GM23338 (cell line): ENCODE data around the gene RPS5. TPM values are rescaled to one million over a fixed set of nuclear protein-coding genes. Genes with fewer than 3 reads are reported as not detected.

Experiments
- ATAC-seq: fragments of 200-7000 bp; cut with Tn5 transposase; 3 replicates; pipeline ENCODE4 v1.9.1; 2020
- DNase-seq: peaks from one replicate; pipeline ENCODE4 v3.0.0-alpha.2; 2015; ENCODE audit warnings: low spot score
- H2AFZ ChIP-seq: fragments of 200-600 bp; sonication (generic); 2 replicates; pipeline ENCODE4 v1.8.0; 2016; ENCODE audit warnings: antibody characterized with exemption, mild to moderate bottlenecking, moderate library complexity
- H3F3A ChIP-seq: fragments of 200-600 bp; sonication (generic); replicated peaks from 2 replicates; pipeline ENCODE4 v1.8.0; 2017; ENCODE audit warnings: antibody characterized with exemption, mixed run types, low read depth
- H3K27ac ChIP-seq: fragments of 200-600 bp; sonication (generic); 2 replicates; pipeline ENCODE4 v1.6.1; 2016; ENCODE audit warnings: low read depth
- H3K27me3 ChIP-seq: fragments of 200-600 bp; sonication (generic); 2 replicates; pipeline ENCODE4 v1.8.0; 2016; ENCODE audit warnings: mild to moderate bottlenecking, mixed run types, moderate library complexity; ENCODE audit not compliant: insufficient read depth
- H3K36me3 ChIP-seq: fragments of 200-600 bp; sonication (generic); 2 replicates; pipeline ENCODE4 v1.8.0; 2016; ENCODE audit warnings: mild to moderate bottlenecking; ENCODE audit not compliant: insufficient read depth
- H3K4me1 ChIP-seq: fragments of 200-600 bp; sonication (generic); 2 replicates; pipeline ENCODE4 v1.8.0; 2016; ENCODE audit warnings: mild to moderate bottlenecking, moderate library complexity; ENCODE audit not compliant: insufficient read depth
- H3K4me2 ChIP-seq: fragments of 200-600 bp; sonication (generic); 2 replicates; pipeline ENCODE4 v1.7.1; 2017; ENCODE audit warnings: mixed run types
- H3K4me3 ChIP-seq: fragments of 200-600 bp; sonication (generic); 2 replicates; pipeline ENCODE4 v1.6.1; 2016; ENCODE audit warnings: mixed run types
- H3K79me2 ChIP-seq: fragments of 200-600 bp; sonication (generic); replicated peaks from 2 replicates; pipeline ENCODE4 v1.8.0; 2017; ENCODE audit warnings: mild to moderate bottlenecking; ENCODE audit not compliant: insufficient read depth
- H3K9me2 ChIP-seq: fragments of 200-600 bp; sonication (generic); 2 replicates; pipeline ENCODE4 v1.8.0; 2017; ENCODE audit not compliant: insufficient read depth
- H4K20me1 ChIP-seq: fragments of 200-600 bp; sonication (generic); replicated peaks from 2 replicates; pipeline ENCODE4 v1.8.0; 2017; ENCODE audit warnings: mild to moderate bottlenecking; ENCODE audit not compliant: insufficient read depth
- H3K27ac Mint-ChIP-seq: 2 replicates; pipeline ENCODE4 v1.8.0; 2020; ENCODE audit warnings: inconsistent platforms, mild to moderate bottlenecking, moderate library complexity, mixed read lengths
- H3K27me3 Mint-ChIP-seq: 3 replicates; pipeline ENCODE4 v1.8.0; 2022; ENCODE audit warnings: low read depth, mild to moderate bottlenecking, moderate library complexity, mixed read lengths, inconsistent platforms; ENCODE audit not compliant: insufficient read depth, poor library complexity
- H3K36me3 Mint-ChIP-seq: 3 replicates; pipeline ENCODE4 v1.8.0; 2021; ENCODE audit warnings: low read depth, mild to moderate bottlenecking, inconsistent platforms, moderate library complexity, mixed read lengths
- H3K4me1 Mint-ChIP-seq: 3 replicates; pipeline ENCODE4 v1.8.0; 2020; ENCODE audit warnings: mild to moderate bottlenecking, inconsistent platforms, mixed read lengths
- H3K4me3 Mint-ChIP-seq: 3 replicates; pipeline ENCODE4 v1.8.0; 2021; ENCODE audit warnings: moderate library complexity, mild to moderate bottlenecking, inconsistent platforms, mixed read lengths
- H3K9me3 Mint-ChIP-seq: 3 replicates; pipeline ENCODE4 v1.8.0; 2020; ENCODE audit warnings: moderate library complexity, mild to moderate bottlenecking, inconsistent platforms, mixed read lengths
- ETS1 ChIP-seq: IDR thresholded peaks from 2 replicates; pipeline ENCODE4 v1.6.1; 2016; ENCODE audit warnings: antibody characterized with exemption
- JUNB ChIP-seq: IDR thresholded peaks from one replicate; pipeline ENCODE4 v1.6.1; 2016; ENCODE audit warnings: antibody characterized with exemption; ENCODE audit not compliant: unreplicated experiment
- ZNF114 ChIP-seq: fragments of 250-450 bp; sonication (Bioruptor Pico); IDR thresholded peaks from 2 replicates; pipeline ENCODE4 v1.5.0; 2020; ENCODE audit warnings: mild to moderate bottlenecking, moderate library complexity
- ZNF331 ChIP-seq: fragments of 250-450 bp; sonication (Bioruptor Pico); IDR thresholded peaks from 2 replicates; pipeline ENCODE4 v1.5.0; 2020; ENCODE audit warnings: low read depth, mild to moderate bottlenecking, moderate library complexity
- polyA plus RNA-seq: library from polyadenylated mRNA; unstranded; fragments of >200 nt; fragmentation: Nextera tagmentation; extraction: Ambion mirVana; gene quantifications from 2 replicates; pipeline ENCODE4 v1.2.1, GENCODE V29; 2016
- total RNA-seq: library from RNA; depleted of rRNA; stranded (reverse); fragments of >200 nt; shearing (Covaris generic); gene quantifications from 2 replicates; pipeline ENCODE4 v1.2.3, GENCODE V29; 2014
- TF ChIP-seq, protein P1 (sequence below): fragments of 250-450 bp; sonication (Bioruptor Pico); IDR thresholded peaks from 2 replicates; pipeline ENCODE4 v1.5.0; 2020; ENCODE audit warnings: mild to moderate bottlenecking, moderate library complexity

RPS5 gene
- total and polyA plus RNA-seq, 2 experiments from 2014 or later: 734 to 2,111 TPM

GRCh38 chr19:58351990-58352755 lies 34.9 kb upstream of the RPS5 start:
- Histone ChIP-seq H3K4me1 (no peaks in the 10 kb centered on the region; the same call in 1 of the 2 replicates), H2AFZ (no peak overlapping the region), H4K20me1 (no peaks in the 10 kb centered on the region; the same call in 1 of the 2 replicates), H3F3A (peaks cover 10% of the 10 kb centered on the region), H3K36me3 (no peaks in the 10 kb centered on the region), H3K27ac (no peak overlapping the region), H3K9me2 (no peaks in the 10 kb centered on the region), H3K4me3 (no peak overlapping the region), H3K4me2 (no peak overlapping the region), H3K27me3 (peaks cover 48% of the 10 kb centered on the region), H3K79me2 (no peaks in the 10 kb centered on the region)
- Mint-ChIP-seq H3K36me3 (no peaks in the 10 kb centered on the region; the same call in 2 of the 3 replicates), H3K27me3 (peaks cover 9% of the 10 kb centered on the region), H3K9me3 (no peaks in the 10 kb centered on the region), H3K27ac (no peak overlapping the region), H3K4me3 (no peak overlapping the region; the same call in 2 of the 3 replicates), H3K4me1 (peaks cover 3% of the 10 kb centered on the region; the same call in 2 of the 3 replicates)
- DNase-seq: no peak
- ATAC-seq: no peak
- no peak for TF ChIP-seq ZNF331
- TF ChIP-seq, protein P1, sequence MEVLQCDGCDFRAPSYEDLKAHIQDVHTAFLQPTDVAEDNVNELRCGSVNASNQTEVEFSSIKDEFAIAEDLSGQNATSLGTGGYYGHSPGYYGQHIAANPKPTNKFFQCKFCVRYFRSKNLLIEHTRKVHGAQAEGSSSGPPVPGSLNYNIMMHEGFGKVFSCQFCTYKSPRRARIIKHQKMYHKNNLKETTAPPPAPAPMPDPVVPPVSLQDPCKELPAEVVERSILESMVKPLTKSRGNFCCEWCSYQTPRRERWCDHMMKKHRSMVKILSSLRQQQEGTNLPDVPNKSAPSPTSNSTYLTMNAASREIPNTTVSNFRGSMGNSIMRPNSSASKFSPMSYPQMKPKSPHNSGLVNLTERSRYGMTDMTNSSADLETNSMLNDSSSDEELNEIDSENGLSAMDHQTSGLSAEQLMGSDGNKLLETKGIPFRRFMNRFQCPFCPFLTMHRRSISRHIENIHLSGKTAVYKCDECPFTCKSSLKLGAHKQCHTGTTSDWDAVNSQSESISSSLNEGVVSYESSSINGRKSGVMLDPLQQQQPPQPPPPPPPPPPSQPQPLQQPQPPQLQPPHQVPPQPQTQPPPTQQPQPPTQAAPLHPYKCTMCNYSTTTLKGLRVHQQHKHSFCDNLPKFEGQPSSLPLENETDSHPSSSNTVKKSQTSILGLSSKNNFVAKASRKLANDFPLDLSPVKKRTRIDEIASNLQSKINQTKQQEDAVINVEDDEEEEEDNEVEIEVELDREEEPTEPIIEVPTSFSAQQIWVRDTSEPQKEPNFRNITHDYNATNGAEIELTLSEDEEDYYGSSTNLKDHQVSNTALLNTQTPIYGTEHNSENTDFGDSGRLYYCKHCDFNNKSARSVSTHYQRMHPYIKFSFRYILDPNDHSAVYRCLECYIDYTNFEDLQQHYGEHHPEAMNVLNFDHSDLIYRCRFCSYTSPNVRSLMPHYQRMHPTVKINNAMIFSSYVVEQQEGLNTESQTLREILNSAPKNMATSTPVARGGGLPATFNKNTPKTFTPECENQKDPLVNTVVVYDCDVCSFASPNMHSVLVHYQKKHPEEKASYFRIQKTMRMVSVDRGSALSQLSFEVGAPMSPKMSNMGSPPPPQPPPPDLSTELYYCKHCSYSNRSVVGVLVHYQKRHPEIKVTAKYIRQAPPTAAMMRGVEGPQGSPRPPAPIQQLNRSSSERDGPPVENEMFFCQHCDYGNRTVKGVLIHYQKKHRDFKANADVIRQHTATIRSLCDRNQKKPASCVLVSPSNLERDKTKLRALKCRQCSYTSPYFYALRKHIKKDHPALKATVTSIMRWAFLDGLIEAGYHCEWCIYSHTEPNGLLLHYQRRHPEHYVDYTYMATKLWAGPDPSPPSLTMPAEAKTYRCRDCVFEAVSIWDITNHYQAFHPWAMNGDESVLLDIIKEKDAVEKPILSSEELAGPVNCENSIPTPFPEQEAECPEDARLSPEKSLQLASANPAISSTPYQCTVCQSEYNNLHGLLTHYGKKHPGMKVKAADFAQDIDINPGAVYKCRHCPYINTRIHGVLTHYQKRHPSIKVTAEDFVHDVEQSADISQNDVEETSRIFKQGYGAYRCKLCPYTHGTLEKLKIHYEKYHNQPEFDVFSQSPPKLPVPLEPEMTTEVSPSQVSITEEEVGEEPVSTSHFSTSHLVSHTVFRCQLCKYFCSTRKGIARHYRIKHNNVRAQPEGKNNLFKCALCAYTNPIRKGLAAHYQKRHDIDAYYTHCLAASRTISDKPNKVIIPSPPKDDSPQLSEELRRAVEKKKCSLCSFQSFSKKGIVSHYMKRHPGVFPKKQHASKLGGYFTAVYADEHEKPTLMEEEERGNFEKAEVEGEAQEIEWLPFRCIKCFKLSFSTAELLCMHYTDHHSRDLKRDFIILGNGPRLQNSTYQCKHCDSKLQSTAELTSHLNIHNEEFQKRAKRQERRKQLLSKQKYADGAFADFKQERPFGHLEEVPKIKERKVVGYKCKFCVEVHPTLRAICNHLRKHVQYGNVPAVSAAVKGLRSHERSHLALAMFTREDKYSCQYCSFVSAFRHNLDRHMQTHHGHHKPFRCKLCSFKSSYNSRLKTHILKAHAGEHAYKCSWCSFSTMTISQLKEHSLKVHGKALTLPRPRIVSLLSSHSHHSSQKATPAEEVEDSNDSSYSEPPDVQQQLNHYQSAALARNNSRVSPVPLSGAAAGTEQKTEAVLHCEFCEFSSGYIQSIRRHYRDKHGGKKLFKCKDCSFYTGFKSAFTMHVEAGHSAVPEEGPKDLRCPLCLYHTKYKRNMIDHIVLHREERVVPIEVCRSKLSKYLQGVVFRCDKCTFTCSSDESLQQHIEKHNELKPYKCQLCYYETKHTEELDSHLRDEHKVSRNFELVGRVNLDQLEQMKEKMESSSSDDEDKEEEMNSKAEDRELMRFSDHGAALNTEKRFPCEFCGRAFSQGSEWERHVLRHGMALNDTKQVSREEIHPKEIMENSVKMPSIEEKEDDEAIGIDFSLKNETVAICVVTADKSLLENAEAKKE (CRISPR knock-in tag): no peak
- no peak for TF ChIP-seq ZNF114
- no peak for TF ChIP-seq JUNB
- no peak for TF ChIP-seq ETS1
